Stimulated activated CD8-positive, alpha-beta memory T cell treated with anti-CD3 and anti-CD28 coated beads, Interleukin-7, amount 100 ng/mL, for 24 hours (primary cell): ENCODE results near the gene PWWP2B.

Experiments used
- DNase-seq: peaks from one replicate; pipeline ENCODE4 v3.0.0-alpha.2; 2020; ENCODE audit warnings: low read depth

PWWP2B gene

GRCh38 chr10:132459301-132460003 lies 62.5 kb downstream of the PWWP2B start:
- DNase-seq: no peak

- DNase-seq: no peak
Measured at GRCh38 chr10:132460071-132460470, 63.1 kb downstream of the PWWP2B start.

- no peak for DNase-seq
Measured at GRCh38 chr10:132460691-132461090, 63.7 kb downstream of the PWWP2B start.

- no peak for DNase-seq
Measured at GRCh38 chr10:132461103-132461682, 64.2 kb downstream of the PWWP2B start.

GRCh38 chr10:132461683-132462231 lies 64.8 kb downstream of the PWWP2B start:
- DNase-seq: no peak

- no peak for DNase-seq
Measured at GRCh38 chr10:132462463-132463332, 65.7 kb downstream of the PWWP2B start.

- DNase-seq: no peak
Measured at GRCh38 chr10:132463333-132464255, 66.6 kb downstream of the PWWP2B start.

- no peak for DNase-seq
Measured at GRCh38 chr10:132464256-132465192, 67.5 kb downstream of the PWWP2B start.

GRCh38 chr10:132465193-132465888 lies 68.3 kb downstream of the PWWP2B start:
- no peak for DNase-seq

GRCh38 chr10:132465889-132466519 lies 69.0 kb downstream of the PWWP2B start:
- no peak for DNase-seq

- DNase-seq: no peak
Measured at GRCh38 chr10:132466520-132467463, 69.8 kb downstream of the PWWP2B start.
